WTC11 (cell line): ENCODE data around the gene PAMR1. TPM values are rescaled to one million over a fixed set of nuclear protein-coding genes. Genes with fewer than 3 reads are reported as not detected.

Experiments used
- ATAC-seq: fragments of 200-7000 bp; cut with Tn5 transposase; 2 replicates; pipeline ENCODE4 v1.10.0; 2021; ENCODE audit warnings: mild to moderate bottlenecking, moderate library complexity
- CTCF ChIA-PET: fragments of 300-600 bp; sonication (Branson Sonifier 250); formaldehyde crosslinking; loops from one replicate; lab custom pipeline; 2021; ENCODE audit warnings: antibody characterized with exemption; lab: Charles Lee
- POLR2A ChIA-PET: fragments of 350-600 bp; sonication (Branson Sonifier 250); formaldehyde crosslinking; loops from one replicate; lab custom pipeline; 2021; ENCODE audit warnings: antibody characterized with exemption; lab: Charles Lee
- DNase-seq: peaks from one replicate; pipeline ENCODE4 v3.0.0; 2021; ENCODE audit warnings: low spot score
- H3K27ac Mint-ChIP-seq: 2 replicates; pipeline ENCODE4 v1.8.0; 2021; ENCODE audit warnings: mixed read lengths
- H3K27me3 Mint-ChIP-seq: 2 replicates; pipeline ENCODE4 v1.8.0; 2021; ENCODE audit warnings: low read depth, mild to moderate bottlenecking, moderate library complexity, mixed read lengths
- H3K36me3 Mint-ChIP-seq: 2 replicates; pipeline ENCODE4 v1.8.0; 2021; ENCODE audit warnings: mixed read lengths
- H3K4me1 Mint-ChIP-seq: 2 replicates; pipeline ENCODE4 v1.8.0; 2022; ENCODE audit warnings: mixed read lengths
- H3K4me3 Mint-ChIP-seq: 2 replicates; pipeline ENCODE4 v1.8.0; 2021; ENCODE audit warnings: mild to moderate bottlenecking, moderate library complexity, mixed read lengths
- H3K9me3 Mint-ChIP-seq: 2 replicates; pipeline ENCODE4 v1.8.0; 2021; ENCODE audit warnings: mixed read lengths
- ATF6 ChIP-seq: sonication (generic); formaldehyde crosslinking; IDR thresholded peaks from 2 replicates; pipeline ENCODE4 v1.8.1; 2023; ENCODE audit warnings: mild to moderate bottlenecking, missing genetic modification reagents
- GABPB1 ChIP-seq: sonication (generic); formaldehyde crosslinking; IDR thresholded peaks from 2 replicates; pipeline ENCODE4 v1.8.1; 2023; ENCODE audit warnings: mild to moderate bottlenecking, missing genetic modification reagents
- GRHL2 ChIP-seq: fragments of 250-450 bp; sonication (Bioruptor Pico); IDR thresholded peaks from 2 replicates; pipeline ENCODE4 v1.8.0; 2022; ENCODE audit warnings: mild to moderate bottlenecking, moderate library complexity; ENCODE audit not compliant: insufficient replicate concordance, severe bottlenecking
- HMGA2 ChIP-seq: fragments of 250-450 bp; sonication (Bioruptor Pico); IDR thresholded peaks from 2 replicates; pipeline ENCODE4 v1.4.0; 2021; ENCODE audit warnings: mild to moderate bottlenecking, moderate library complexity
- KAT7 ChIP-seq: sonication (generic); formaldehyde crosslinking; IDR thresholded peaks from 2 replicates; pipeline ENCODE4 v1.8.1; 2023; ENCODE audit warnings: missing genetic modification reagents, mild to moderate bottlenecking, borderline replicate concordance
- MYBL2 ChIP-seq: sonication (generic); formaldehyde crosslinking; IDR thresholded peaks from 2 replicates; pipeline ENCODE4 v1.8.1; 2023; ENCODE audit warnings: mild to moderate bottlenecking, moderate library complexity, missing genetic modification reagents
- NFE2L1 ChIP-seq: sonication (generic); formaldehyde crosslinking; IDR thresholded peaks from 2 replicates; pipeline ENCODE4 v1.8.1; 2023; ENCODE audit warnings: missing genetic modification reagents
- NFYB ChIP-seq: sonication (generic); formaldehyde crosslinking; conservative IDR thresholded peaks from 2 replicates; pipeline ENCODE4 v1.8.0; 2022; ENCODE audit warnings: low read depth, missing genetic modification reagents
- RELA ChIP-seq: sonication (generic); formaldehyde crosslinking; IDR thresholded peaks from 2 replicates; pipeline ENCODE4 v1.8.1; 2022; ENCODE audit warnings: missing genetic modification reagents, mild to moderate bottlenecking, borderline replicate concordance
- SOX15 ChIP-seq: fragments of 250-450 bp; sonication (Bioruptor Pico); IDR thresholded peaks from 2 replicates; pipeline ENCODE4 v1.9.0; 2021; ENCODE audit warnings: mild to moderate bottlenecking
- TEAD4 ChIP-seq: sonication (generic); formaldehyde crosslinking; IDR thresholded peaks from 2 replicates; pipeline ENCODE4 v1.8.0; 2022; ENCODE audit warnings: mild to moderate bottlenecking, missing genetic modification reagents
- USF2 ChIP-seq: sonication (generic); formaldehyde crosslinking; IDR thresholded peaks from 2 replicates; pipeline ENCODE4 v1.8.1; 2023; ENCODE audit warnings: mild to moderate bottlenecking, missing genetic modification reagents, moderate library complexity
- ZBTB21 ChIP-seq: sonication (generic); formaldehyde crosslinking; IDR thresholded peaks from 2 replicates; pipeline ENCODE4 v1.8.1; 2023; ENCODE audit warnings: mild to moderate bottlenecking, missing genetic modification reagents, borderline replicate concordance
- ZBTB43 ChIP-seq: sonication (generic); formaldehyde crosslinking; IDR thresholded peaks from 2 replicates; pipeline ENCODE4 v1.8.1; 2023; ENCODE audit warnings: mild to moderate bottlenecking, missing genetic modification reagents
- ZNF425 ChIP-seq: fragments of 250-450 bp; sonication (Bioruptor Pico); conservative IDR thresholded peaks from 2 replicates; pipeline ENCODE4 v1.9.0; 2021; ENCODE audit warnings: mild to moderate bottlenecking
- total RNA-seq: library from RNA; stranded (reverse); gene quantifications from 3 replicates; pipeline ENCODE4 v1.2.3, GENCODE V29; 2021
- TF ChIP-seq, protein P1 (sequence below): sonication (generic); formaldehyde crosslinking; IDR thresholded peaks from 2 replicates; pipeline ENCODE4 v1.8.0; 2022; ENCODE audit warnings: mild to moderate bottlenecking, missing genetic modification reagents
- TF ChIP-seq, protein P2 (sequence below): fragments of 250-450 bp; sonication (Bioruptor Pico); IDR thresholded peaks from 2 replicates; pipeline ENCODE4 v1.9.0; 2021; ENCODE audit warnings: mild to moderate bottlenecking

Gene PAMR1
- total RNA-seq, 1 experiment from 2014 or later: 3.2 TPM

DNA sequence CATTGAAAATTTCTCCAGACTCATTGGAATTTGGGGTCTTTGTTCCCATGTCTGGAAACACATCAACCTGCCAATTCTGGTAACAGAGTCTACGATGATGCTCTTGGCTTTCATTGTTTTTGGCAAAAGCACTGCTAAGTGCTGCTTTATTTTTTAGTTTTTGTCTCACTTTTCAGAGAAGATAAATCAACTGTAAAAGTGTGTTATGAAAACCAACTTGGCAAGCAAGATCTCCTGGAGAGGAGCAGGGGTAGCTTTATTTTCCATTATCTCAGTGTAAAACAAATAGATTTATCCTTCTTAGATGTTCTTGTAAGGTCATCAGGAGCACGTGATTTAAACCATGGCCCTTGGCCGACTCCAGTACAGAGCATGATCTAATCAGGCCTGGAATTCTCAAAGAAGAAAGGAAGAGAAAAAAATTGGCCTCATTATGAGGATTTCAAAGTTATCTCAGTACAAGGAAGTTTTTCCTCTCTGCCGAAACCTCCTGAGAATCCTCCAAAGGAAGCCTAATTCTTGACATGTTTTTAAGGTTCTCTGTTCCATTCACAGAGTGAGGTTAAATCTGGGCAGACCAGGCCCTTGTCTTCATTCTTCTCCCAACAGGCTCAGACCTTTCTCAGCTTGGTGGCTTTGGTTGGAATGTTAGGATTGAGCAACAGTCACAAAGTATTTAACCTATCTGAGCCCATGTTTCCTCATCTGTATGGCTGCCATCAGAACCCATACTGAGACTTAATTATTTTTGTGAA, 16.4 kb upstream of the PAMR1 start:
- ATAC-seq (no peak), DNase-seq (no peak)
- ChIA-PET CTCF (no interaction called here), POLR2A (no interaction called here)
- H3K9me3 Mint-ChIP-seq: no peaks in the 10 kb centered on the region
- TF ChIP-seq ZNF425: no peak
- no peak for TF ChIP-seq KAT7 (CRISPR knock-in tag)
- peaks cover 10% of the 10 kb centered on the region for H3K27me3 Mint-ChIP-seq
- peaks cover 6% of the 10 kb centered on the region for H3K4me1 Mint-ChIP-seq
- H3K36me3 Mint-ChIP-seq: no peaks in the 10 kb centered on the region
- H3K4me3 Mint-ChIP-seq: no peak overlapping the region
- H3K27ac Mint-ChIP-seq: no peak overlapping the region

DNA sequence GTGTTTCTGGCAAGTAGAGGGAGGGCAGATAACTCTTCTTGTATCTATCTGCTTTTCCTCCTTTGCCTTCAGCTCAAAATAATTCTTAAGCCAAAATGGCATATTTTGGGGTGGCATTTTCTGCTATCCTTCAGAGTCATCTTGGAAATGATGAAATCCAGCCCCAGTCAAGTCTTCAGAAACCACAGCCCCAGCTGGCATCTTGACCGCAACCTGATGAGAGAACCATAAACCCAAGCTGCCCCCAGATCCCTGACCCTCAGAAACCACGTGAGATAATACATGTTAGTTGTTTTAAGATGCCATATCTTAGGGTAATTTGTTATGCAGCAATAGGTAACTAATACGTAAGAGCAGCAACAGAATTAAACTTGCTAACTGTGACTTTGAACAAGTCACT, 15.1 kb upstream of the PAMR1 start:
- no peak overlapping the region for H3K27ac Mint-ChIP-seq
- H3K9me3 Mint-ChIP-seq: no peaks in the 10 kb centered on the region
- ATAC-seq: no peak
- no peaks in the 10 kb centered on the region for H3K36me3 Mint-ChIP-seq
- H3K4me3 Mint-ChIP-seq: no peak overlapping the region
- CTCF ChIA-PET: no interaction called here
- POLR2A ChIA-PET: no interaction called here
- H3K27me3 Mint-ChIP-seq: peaks cover 10% of the 10 kb centered on the region
- H3K4me1 Mint-ChIP-seq: peaks cover 8% of the 10 kb centered on the region
- TF ChIP-seq GRHL2 (CRISPR knock-in tag) (no peak), RELA (no peak), ZBTB43 (CRISPR knock-in tag) (no peak)
- TF ChIP-seq, protein P1, sequence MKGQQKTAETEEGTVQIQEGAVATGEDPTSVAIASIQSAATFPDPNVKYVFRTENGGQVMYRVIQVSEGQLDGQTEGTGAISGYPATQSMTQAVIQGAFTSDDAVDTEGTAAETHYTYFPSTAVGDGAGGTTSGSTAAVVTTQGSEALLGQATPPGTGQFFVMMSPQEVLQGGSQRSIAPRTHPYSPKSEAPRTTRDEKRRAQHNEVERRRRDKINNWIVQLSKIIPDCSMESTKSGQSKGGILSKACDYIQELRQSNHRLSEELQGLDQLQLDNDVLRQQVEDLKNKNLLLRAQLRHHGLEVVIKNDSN (CRISPR knock-in tag): no peak
- DNase-seq: no peak

DNA sequence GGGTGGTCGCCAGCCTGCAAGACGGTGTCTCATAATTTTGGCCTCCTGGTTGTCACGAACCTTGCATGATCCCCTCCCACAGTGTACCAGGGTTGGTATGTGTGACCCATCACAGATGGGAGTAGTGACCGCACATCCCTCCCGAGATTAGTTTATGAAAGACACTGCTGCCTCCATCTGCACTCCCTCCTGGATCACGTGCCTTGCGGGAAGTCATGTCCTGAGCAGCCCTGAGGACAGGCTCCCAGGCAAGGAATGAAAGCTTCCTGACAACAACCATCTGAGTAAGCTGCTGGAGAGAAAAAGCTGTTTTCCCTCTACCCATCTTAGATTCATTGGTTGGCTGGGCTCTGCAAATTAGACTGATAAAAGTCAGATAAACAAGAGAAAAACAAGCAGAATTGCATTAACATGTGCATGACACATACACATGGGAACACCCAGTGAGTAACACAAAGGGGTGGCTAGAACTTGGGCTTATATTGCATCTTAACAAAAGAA, 14.4 kb upstream of the PAMR1 start:
- peaks cover 8% of the 10 kb centered on the region for H3K4me1 Mint-ChIP-seq
- no peak for TF ChIP-seq RELA
- 0 out of 2 replicates have a peak, but pooled peaks have one; percentile 7 for TF ChIP-seq USF2 (CRISPR knock-in tag)
- H3K27ac Mint-ChIP-seq: no peak overlapping the region
- H3K9me3 Mint-ChIP-seq: no peaks in the 10 kb centered on the region
- ATAC-seq (no peak), DNase-seq (no peak)
- CTCF ChIA-PET: no interaction called here
- no peak overlapping the region for H3K4me3 Mint-ChIP-seq
- no peaks in the 10 kb centered on the region for H3K36me3 Mint-ChIP-seq
- H3K27me3 Mint-ChIP-seq: peaks cover 10% of the 10 kb centered on the region
- POLR2A ChIA-PET: no interaction called here

- DNase-seq (no peak), ATAC-seq (no peak)
- H3K27me3 Mint-ChIP-seq: peaks cover 10% of the 10 kb centered on the region
- no peak overlapping the region for H3K27ac Mint-ChIP-seq
- ChIA-PET CTCF (no interaction called here), POLR2A (no interaction called here)
- no peaks in the 10 kb centered on the region for H3K36me3 Mint-ChIP-seq
- peaks cover 8% of the 10 kb centered on the region for H3K4me1 Mint-ChIP-seq
- H3K9me3 Mint-ChIP-seq: no peaks in the 10 kb centered on the region
- H3K4me3 Mint-ChIP-seq: no peak overlapping the region
- TF ChIP-seq GRHL2 (CRISPR knock-in tag) (no peak), NFE2L1 (CRISPR knock-in tag) (no peak), TEAD4 (CRISPR knock-in tag) (no peak), NFYB (CRISPR knock-in tag) (no peak), ATF6 (no peak), ZBTB21 (CRISPR knock-in tag) (no peak), GABPB1 (CRISPR knock-in tag) (no peak), HMGA2 (CRISPR knock-in tag) (no peak), SOX15 (CRISPR knock-in tag) (no peak), MYBL2 (CRISPR knock-in tag) (no peak)
- TF ChIP-seq, protein P2, sequence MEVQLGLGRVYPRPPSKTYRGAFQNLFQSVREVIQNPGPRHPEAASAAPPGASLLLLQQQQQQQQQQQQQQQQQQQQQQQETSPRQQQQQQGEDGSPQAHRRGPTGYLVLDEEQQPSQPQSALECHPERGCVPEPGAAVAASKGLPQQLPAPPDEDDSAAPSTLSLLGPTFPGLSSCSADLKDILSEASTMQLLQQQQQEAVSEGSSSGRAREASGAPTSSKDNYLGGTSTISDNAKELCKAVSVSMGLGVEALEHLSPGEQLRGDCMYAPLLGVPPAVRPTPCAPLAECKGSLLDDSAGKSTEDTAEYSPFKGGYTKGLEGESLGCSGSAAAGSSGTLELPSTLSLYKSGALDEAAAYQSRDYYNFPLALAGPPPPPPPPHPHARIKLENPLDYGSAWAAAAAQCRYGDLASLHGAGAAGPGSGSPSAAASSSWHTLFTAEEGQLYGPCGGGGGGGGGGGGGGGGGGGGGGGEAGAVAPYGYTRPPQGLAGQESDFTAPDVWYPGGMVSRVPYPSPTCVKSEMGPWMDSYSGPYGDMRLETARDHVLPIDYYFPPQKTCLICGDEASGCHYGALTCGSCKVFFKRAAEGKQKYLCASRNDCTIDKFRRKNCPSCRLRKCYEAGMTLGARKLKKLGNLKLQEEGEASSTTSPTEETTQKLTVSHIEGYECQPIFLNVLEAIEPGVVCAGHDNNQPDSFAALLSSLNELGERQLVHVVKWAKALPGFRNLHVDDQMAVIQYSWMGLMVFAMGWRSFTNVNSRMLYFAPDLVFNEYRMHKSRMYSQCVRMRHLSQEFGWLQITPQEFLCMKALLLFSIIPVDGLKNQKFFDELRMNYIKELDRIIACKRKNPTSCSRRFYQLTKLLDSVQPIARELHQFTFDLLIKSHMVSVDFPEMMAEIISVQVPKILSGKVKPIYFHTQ (CRISPR knock-in tag): no peak
Measured at GRCh38 chr11:35539256-35539655, 13.8 kb upstream of the PAMR1 start.
